GM21423 (cell line): ENCODE results near the gene INHBB.

Experiments
- ATAC-seq: cut with Tn5 transposase; IDR thresholded peaks from one replicate; pipeline ENCODE4 v1.9.1; 2021; ENCODE audit warnings: mild to moderate bottlenecking, moderate library complexity; ENCODE audit not compliant: unreplicated experiment

INHBB gene

GRCh38 chr2:120394764-120395163 lies 48.8 kb downstream of the INHBB start:
- no peak for ATAC-seq

- no peak for ATAC-seq
These were observed 49.5 kb downstream of the INHBB start for GRCh38 chr2:120395221-120396012.

GRCh38 chr2:120396013-120396860 lies 50.3 kb downstream of the INHBB start:
- no peak for ATAC-seq

GRCh38 chr2:120396861-120397811 lies 51.2 kb downstream of the INHBB start:
- no peak for ATAC-seq

GRCh38 chr2:120398051-120398995 lies 52.4 kb downstream of the INHBB start:
- no peak for ATAC-seq

GRCh38 chr2:120398996-120399888 lies 53.3 kb downstream of the INHBB start:
- ATAC-seq, result no peak

- ATAC-seq, result no peak
These were observed 53.9 kb downstream of the INHBB start for GRCh38 chr2:120399889-120400240.

- ATAC-seq, result no peak
These were observed 54.6 kb downstream of the INHBB start for GRCh38 chr2:120400551-120400950.
